Measurements from ENCODE around the gene SACS. TPM values are rescaled to one million over a fixed set of nuclear protein-coding genes. Genes with fewer than 3 reads are reported as not detected.

The SACS gene
- polyA plus RNA-seq, 3 donors = 1.7 to 2.7 (median 2.2) TPM

- H3K36me3 Mint-ChIP-seq = peaks cover 0 to 2% of the 10 kb centered on the region in 2 donors
- Histone ChIP-seq H3K27ac (ENCODE audit: low read depth in 1 of 2, low read length in 2 of 2) (no peak overlapping the region), H3K27me3 (ENCODE audit: control insufficient read depth in 2 of 2, insufficient read depth in 2 of 2, low read length in 2 of 2) (no peaks in the 10 kb centered on the region), H3K79me2 (ENCODE audit: insufficient read depth, low read length) (no peaks in the 10 kb centered on the region), H4K20me1 (ENCODE audit: insufficient read depth, low read length) (no peaks in the 10 kb centered on the region), H3K4me3 (replicated peaks in 1 of 3; ENCODE audit: low read depth in 2 of 3, low read length in 3 of 3) (no peak overlapping the region), H3K9me3 (replicated peaks in 1 of 2; ENCODE audit: control insufficient read depth in 1 of 2, insufficient read depth in 1 of 2, low read length in 2 of 2) (no peaks in the 10 kb centered on the region), H3K4me1 (ENCODE audit: control insufficient read depth in 1 of 2, insufficient read depth in 2 of 2, low read length in 2 of 2) (peaks cover 7 to 8% of the 10 kb centered on the region in 2 donors), H3K4me2 (replicated peaks; ENCODE audit: extremely low read depth, low read length, poor library complexity, severe bottlenecking) (no peak overlapping the region), H3K36me3 (replicated peaks in 1 of 2; ENCODE audit: control insufficient read depth in 1 of 2, insufficient read depth in 2 of 2, low read length in 2 of 2) (no peaks in the 10 kb centered on the region), H2AFZ (ENCODE audit: insufficient read depth, low read depth, low read length, poor library complexity, severe bottlenecking) (no peak overlapping the region), H3K9ac (ENCODE audit: insufficient read depth, low read length, poor library complexity, severe bottlenecking) (no peak overlapping the region)
- H3K4me1 Mint-ChIP-seq = peaks cover 16% of the 10 kb centered on the region
- TF ChIP-seq CTCF (IDR thresholded peaks at IDR 0.05) = no peak
- H3K9me3 Mint-ChIP-seq = peaks cover 0 to 2% (median 0%) of the 10 kb centered on the region in 7 donors
- peaks cover 0 to 5% (median 2%) of the 10 kb centered on the region in 3 donors for H3K27me3 Mint-ChIP-seq (ENCODE audit: low read depth in 3 of 3)
- H3K27ac Mint-ChIP-seq = no peak overlapping the region
- no peak for DNase-seq
- intact Hi-C loops (cut with micrococcal nuclease) = no loop called here
- WGBS (ENCODE audit: insufficient coverage) = 93% methylated on average over 5 of the region's 6 CpGs
- H3K4me3 Mint-ChIP-seq = no peak overlapping the region
Measured at GRCh38 chr13:23383151-23383550, 50.4 kb downstream of the SACS start.

- Mint-ChIP-seq H3K27ac (no peak overlapping the region), H3K4me3 (no peak overlapping the region), H3K9me3 (peaks cover 0 to 2% (median 0%) of the 10 kb centered on the region in 7 donors), H3K4me1 (peaks cover 25% of the 10 kb centered on the region), H3K36me3 (peaks cover 0 to 2% of the 10 kb centered on the region in 2 donors), H3K27me3 (ENCODE audit: low read depth in 3 of 3) (peaks cover 0 to 5% (median 2%) of the 10 kb centered on the region in 3 donors)
- H3K9ac ChIP-seq (ENCODE audit: insufficient read depth, low read length, poor library complexity, severe bottlenecking) = no peak overlapping the region
- no peak overlapping the region for H3K4me2 ChIP-seq (replicated peaks; ENCODE audit: extremely low read depth, low read length, poor library complexity, severe bottlenecking)
- no peak overlapping the region for H2AFZ ChIP-seq (ENCODE audit: insufficient read depth, low read depth, low read length, poor library complexity, severe bottlenecking)
- no peaks in the 10 kb centered on the region for H3K9me3 ChIP-seq (replicated peaks in 1 of 2; ENCODE audit: control insufficient read depth in 1 of 2, insufficient read depth in 1 of 2, low read length in 2 of 2)
- TF ChIP-seq CTCF (IDR thresholded peaks at IDR 0.05) = no peak
- no peak for DNase-seq
- H3K4me3 ChIP-seq (replicated peaks in 1 of 3; ENCODE audit: low read depth in 2 of 3, low read length in 3 of 3) = no peak overlapping the region
- no peaks in the 10 kb centered on the region for H3K36me3 ChIP-seq (replicated peaks in 1 of 2; ENCODE audit: control insufficient read depth in 1 of 2, insufficient read depth in 2 of 2, low read length in 2 of 2)
- no peak overlapping the region for H3K27ac ChIP-seq (ENCODE audit: low read depth in 1 of 2, low read length in 2 of 2)
- no peaks in the 10 kb centered on the region for H3K79me2 ChIP-seq (ENCODE audit: insufficient read depth, low read length)
- 94% methylated on average over 4 of the region's 6 CpGs for WGBS (ENCODE audit: insufficient coverage)
- H3K4me1 ChIP-seq (ENCODE audit: control insufficient read depth in 1 of 2, insufficient read depth in 2 of 2, low read length in 2 of 2) = peaks cover 16 to 17% of the 10 kb centered on the region in 2 donors
- no peaks in the 10 kb centered on the region for H4K20me1 ChIP-seq (ENCODE audit: insufficient read depth, low read length)
- intact Hi-C loops (cut with micrococcal nuclease) = no loop called here
- H3K27me3 ChIP-seq (ENCODE audit: control insufficient read depth in 2 of 2, insufficient read depth in 2 of 2, low read length in 2 of 2) = no peaks in the 10 kb centered on the region
Measured at GRCh38 chr13:23381866-23382265, 51.6 kb downstream of the SACS start.
